NCI-H2196 (cell line): ENCODE data around the gene SLC35F1.

Experiments used
- DNase-seq: peaks from one replicate; lab custom pipeline; 2025; ENCODE audit not compliant: unreplicated experiment; lab: John Stamatoyannopoulos, UW

The SLC35F1 gene

DNA sequence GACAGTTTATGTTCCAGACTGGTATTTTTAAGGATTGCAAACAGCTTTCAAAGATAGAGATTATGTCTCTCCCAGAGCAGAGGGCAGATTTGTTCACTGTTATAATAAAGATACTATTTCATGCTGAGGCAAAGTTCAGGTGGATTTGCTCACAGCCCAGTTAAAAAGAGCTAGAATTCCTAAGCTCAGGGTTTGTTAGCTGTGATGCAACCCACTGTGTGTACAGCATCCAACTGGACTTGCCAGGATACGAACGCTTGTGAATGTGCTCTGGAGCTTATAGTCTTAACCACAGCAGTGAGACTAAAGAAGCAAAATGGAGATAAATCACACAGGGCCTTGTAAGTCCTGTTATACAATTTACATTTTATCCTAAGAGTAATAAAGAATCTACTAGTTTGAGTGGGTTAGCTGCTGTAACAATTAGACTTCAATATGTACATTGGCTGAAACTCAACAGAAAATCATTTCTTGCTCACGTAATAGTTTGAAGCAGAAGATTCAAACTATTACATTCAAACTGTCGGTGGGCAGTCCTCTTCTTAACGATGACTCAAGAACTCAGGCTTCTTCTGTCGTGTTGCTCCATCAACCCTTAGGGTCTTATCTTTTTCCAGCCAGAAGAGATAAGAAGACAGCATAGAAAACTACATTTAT is 437.1 kb downstream of the SLC35F1 start:
- DNase-seq = no peak

DNA sequence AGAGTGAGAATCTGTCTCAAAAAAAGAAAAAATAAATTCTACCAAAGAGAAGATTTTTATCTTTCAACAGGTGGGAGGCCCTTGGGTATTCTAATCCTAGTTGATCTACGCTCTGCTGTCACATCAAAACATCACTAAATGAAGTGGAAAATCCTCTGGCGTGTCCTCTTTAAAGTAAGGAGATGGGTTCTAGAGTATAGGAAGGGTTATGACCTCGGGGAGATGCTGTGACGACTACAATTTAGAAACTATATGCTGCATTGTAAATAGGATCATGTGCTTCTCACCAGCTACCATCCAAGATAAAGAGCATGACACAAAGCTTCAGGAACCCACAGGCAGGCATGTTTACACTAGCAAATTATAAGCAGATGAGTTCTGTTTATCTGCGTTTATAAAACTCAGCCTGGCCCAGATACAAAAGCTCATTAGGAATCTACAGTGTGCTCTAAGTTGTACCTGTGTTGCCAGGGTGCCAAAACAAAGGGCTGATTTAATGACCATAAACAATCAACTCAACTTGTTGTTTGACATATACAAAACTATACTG is 443.9 kb downstream of the SLC35F1 start:
- no peak for DNase-seq

DNA sequence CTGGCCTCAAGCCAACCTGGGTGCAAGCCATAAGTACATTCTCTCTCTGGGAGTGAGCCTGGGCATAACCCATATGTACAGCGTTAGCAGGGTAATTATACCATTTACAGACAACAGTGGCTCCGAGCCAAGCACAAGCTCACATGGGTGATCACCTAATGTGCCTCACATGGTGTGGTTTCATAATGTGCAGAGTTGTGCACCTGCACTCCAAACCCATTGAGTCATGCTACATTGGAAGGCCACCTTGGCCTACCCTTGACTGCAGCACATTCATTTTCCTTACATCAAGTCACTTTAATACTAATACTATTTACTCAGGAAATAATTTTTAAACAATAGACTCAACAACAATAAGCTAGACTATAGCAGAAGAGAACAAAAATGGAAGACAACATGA is 446.5 kb downstream of the SLC35F1 start:
- no peak for DNase-seq

DNA sequence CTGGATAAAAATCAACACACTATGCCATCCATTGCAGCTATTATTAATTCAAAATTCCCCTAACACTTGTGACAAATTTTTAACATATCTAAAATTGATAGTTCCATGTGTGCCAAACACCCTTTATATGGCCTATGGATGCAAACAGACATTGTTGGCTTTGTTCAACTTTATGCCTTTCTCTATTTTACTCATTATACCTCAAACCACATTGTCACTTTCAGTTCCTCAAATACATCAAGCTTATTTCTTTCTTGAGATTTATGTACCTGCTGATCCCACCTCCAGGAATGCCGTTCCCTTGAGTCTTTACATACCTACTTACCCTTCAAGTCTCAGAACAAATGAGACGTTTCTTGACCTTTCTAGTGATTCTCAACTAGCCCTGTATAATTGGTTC is 447.6 kb downstream of the SLC35F1 start:
- no peak for DNase-seq

DNA sequence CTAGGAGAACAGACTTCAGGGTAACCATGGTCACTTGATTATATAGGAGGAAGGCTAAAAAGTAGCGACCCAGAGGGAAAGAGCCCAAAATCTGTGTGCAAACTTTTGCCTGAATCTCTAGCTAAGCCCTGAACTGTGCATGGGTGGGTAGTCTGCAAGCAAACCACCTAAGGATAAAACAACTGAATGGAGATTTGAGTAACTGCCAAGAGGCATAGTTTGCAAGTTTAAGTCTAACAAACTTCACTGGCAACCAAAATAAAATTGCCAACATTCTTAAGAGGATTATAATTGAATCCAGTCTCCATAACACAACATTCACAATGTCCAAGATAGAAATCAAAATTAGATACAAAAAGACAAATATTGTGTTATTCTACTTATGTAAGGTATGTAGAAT is 449.0 kb downstream of the SLC35F1 start:
- no peak for DNase-seq

DNA sequence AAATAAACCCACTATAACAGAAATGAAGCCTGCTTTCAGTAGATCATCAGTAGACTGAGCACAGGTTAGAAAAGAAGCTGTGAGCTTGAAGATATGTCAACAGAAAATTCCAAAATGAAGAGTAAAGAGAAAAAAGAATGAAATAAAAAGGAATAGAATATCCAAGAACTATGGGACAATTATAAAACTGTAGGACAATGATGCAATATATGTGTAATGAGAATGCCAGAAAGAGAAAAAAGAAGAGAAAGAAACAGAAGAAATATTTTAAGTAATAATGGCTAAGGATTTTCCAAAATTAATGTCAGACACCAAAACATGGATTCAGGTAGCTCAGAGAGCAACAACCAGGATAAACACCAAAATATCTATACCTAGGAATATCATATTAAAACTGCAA is 449.6 kb downstream of the SLC35F1 start:
- DNase-seq = no peak
